ENCODE measurements around the gene E2F4.

- no peak for TF ChIP-seq CTCF (IDR thresholded peaks at IDR 0.05)
- no peak for TF ChIP-seq POLR2A (IDR thresholded peaks at IDR 0.05)
- no peak for TF ChIP-seq EP300 (IDR thresholded peaks at IDR 0.05)
These were observed 10.6 kb upstream of the E2F4 start for GRCh38 chr16:67181346-67181745.

Data from stomach (tissue), 4 donors.